ENCODE measurements around the gene PSIP1. TPM values are rescaled to one million over a fixed set of nuclear protein-coding genes. Genes with fewer than 3 reads are reported as not detected.
"Not testable (repeated sequence)": the region's sequence is repeated elsewhere in the genome, so short reads cannot be mapped to it uniquely, and the experiment has no call there.

The PSIP1 gene
- total RNA-seq, 2 experiments from 2014 or later, result 109 to 121 TPM

GRCh38 chr9:15430920-15431844, 79.6 kb downstream of the PSIP1 start:
- Mint-ChIP-seq H3K27me3 (no peaks in the 10 kb centered on the region), H3K9me3 (no peaks in the 10 kb centered on the region), H3K4me1 (peaks cover 26% of the 10 kb centered on the region), H3K4me3 (no peak overlapping the region), H3K27ac (peak overlapping the region; percentile 31), H3K36me3 (peaks cover 43% of the 10 kb centered on the region)
- no peak for DNase-seq

GRCh38 chr9:15427702-15428101, 83.1 kb downstream of the PSIP1 start:
- Mint-ChIP-seq H3K4me1 (peaks cover 41% of the 10 kb centered on the region), H3K36me3 (peaks cover 32% of the 10 kb centered on the region)
- not testable (repeated sequence) for H3K4me3 Mint-ChIP-seq, H3K27ac Mint-ChIP-seq, DNase-seq, H3K9me3 Mint-ChIP-seq, H3K27me3 Mint-ChIP-seq

DNA sequence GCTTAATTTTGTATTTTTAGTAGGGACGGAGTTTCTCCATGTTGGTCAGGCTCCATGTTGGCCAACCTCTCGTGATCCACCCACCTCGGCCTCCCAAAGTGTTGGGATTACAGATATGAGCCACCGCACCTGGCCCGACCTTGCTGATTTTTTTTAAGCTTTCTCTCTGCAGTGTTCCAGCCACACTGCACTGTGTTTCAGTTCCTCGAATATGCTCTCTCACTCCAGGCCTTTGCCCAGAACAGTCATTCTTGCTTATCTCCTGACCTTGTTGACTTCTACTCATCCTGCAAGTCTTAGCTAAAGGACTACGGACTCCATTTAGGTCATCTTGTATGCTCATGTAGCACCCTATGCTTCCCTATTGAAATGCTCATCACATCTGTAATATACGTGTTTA, 84.8 kb downstream of the PSIP1 start:
- Mint-ChIP-seq H3K36me3 (peaks cover 32% of the 10 kb centered on the region), H3K4me1 (peaks cover 41% of the 10 kb centered on the region), H3K9me3 (no peaks in the 10 kb centered on the region), H3K27me3 (peaks cover 5% of the 10 kb centered on the region), H3K4me3 (peak overlapping the region; percentile 16), H3K27ac (no peak overlapping the region)
- DNase-seq, result no peak

- Mint-ChIP-seq H3K27me3 (peaks cover 5% of the 10 kb centered on the region), H3K4me3 (peak overlapping the region; percentile 93), H3K4me1 (peaks cover 32% of the 10 kb centered on the region), H3K27ac (peak overlapping the region; percentile 74), H3K9me3 (no peaks in the 10 kb centered on the region), H3K36me3 (peaks cover 25% of the 10 kb centered on the region)
- DNase-seq, result no peak
These were observed 87.4 kb downstream of the PSIP1 start for GRCh38 chr9:15423231-15423985.

DNA sequence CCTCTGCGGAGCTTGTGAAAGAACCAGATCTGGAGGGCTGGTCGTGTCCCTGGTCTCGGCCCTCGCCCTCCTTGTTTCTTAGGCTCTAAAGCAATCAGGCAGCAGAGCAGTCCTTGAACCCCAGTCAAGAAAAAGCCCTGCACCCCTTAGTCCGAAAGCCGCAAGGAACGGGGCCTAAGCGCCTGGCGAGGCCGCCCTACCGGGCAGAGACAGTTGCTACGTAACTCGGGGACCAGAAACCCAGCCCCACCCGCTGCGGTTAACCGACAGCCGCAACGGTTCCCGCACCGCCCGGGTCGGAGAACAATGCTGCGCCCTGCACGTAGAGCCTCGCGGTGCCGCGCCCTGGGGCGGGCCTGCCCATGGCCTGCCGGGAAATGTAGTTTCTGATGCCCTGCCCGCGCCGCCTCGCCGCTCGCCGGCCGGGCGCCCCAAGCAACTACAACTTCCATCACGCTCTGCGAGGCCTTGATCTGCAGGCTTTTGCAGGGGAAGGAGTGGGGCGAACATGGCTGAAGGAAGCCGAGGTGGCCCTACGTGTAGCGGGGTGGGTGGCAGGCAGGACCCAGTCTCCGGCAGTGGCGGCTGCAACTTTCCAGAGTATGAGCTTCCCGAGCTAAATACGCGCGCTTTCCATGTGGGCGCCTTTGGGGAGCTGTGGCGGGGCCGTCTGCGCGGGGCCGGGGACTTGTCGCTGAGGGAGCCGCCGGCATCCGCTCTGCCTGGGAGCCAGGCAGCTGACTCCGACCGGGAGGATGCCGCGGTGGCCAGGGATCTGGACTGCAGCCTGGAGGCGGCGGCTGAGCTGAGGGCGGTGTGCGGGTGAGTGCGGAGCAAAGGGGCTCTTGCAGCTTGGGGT, 88.2 kb downstream of the PSIP1 start, which contains the start of gene SNAPC3:
SNAPC3 (plus strand) TSS at position 505 of the 859 bp plus-strand sequence; CDS start at position 509, 4 bp downstream.
- H3K4me3 Mint-ChIP-seq, result peak within 1 kb of the TSS; percentile 93
- H3K9me3 Mint-ChIP-seq, result no peaks in the 10 kb centered on the region
- peak within 1 kb of the TSS; percentile 74 for H3K27ac Mint-ChIP-seq
- peaks cover 20% of the 10 kb centered on the region for H3K36me3 Mint-ChIP-seq
- peaks cover 5% of the 10 kb centered on the region for H3K27me3 Mint-ChIP-seq
- peak; percentile 94 for DNase-seq
- peaks cover 32% of the 10 kb centered on the region for H3K4me1 Mint-ChIP-seq

DNA sequence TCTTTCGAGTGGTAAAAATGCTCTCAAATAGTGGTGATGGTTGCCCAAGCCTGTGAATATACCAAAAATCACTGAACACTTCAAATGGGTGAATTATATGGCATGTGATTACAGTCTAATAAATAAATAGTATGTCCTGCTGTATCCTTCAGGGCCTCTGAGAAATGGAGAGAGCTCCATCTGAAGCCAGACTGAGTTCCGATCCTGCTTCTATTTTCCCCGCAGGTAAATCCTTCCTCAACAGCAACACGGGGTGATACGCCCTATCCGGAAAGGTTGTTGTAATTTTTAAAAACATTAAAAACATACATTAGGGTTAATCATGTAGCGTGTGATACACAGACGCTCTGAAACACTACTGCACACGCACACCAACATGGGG, 88.8 kb downstream of the PSIP1 start:
- peaks cover 5% of the 10 kb centered on the region for H3K27me3 Mint-ChIP-seq
- H3K4me1 Mint-ChIP-seq, result peaks cover 32% of the 10 kb centered on the region
- no peak for DNase-seq
- H3K27ac Mint-ChIP-seq, result peak overlapping the region; percentile 74
- peak overlapping the region; percentile 93 for H3K4me3 Mint-ChIP-seq
- H3K9me3 Mint-ChIP-seq, result no peaks in the 10 kb centered on the region
- peaks cover 18% of the 10 kb centered on the region for H3K36me3 Mint-ChIP-seq

DNA sequence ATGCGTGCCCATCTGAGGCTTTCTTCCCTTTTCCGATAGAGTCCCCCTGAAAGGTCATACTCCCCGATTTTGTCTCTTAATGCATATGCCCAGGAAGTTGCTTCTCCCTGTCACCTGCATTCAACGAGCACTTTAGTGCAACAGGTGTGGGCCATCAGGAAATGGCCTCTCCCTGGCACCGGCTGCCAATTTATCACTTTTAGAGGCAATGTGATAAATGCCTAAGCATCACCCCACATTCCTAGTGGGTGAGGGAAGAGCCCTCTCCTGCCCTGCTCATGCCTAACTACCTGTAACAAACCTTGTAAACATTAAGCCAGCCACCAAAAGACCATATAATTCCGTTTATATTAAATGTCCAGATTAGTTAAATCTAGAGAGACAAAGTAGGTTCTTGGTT, 89.2 kb downstream of the PSIP1 start:
- Mint-ChIP-seq H3K27ac (no peak overlapping the region), H3K36me3 (peaks cover 18% of the 10 kb centered on the region), H3K9me3 (no peaks in the 10 kb centered on the region), H3K4me1 (peaks cover 30% of the 10 kb centered on the region), H3K27me3 (peaks cover 5% of the 10 kb centered on the region), H3K4me3 (no peak overlapping the region)
- no peak for DNase-seq

DNA sequence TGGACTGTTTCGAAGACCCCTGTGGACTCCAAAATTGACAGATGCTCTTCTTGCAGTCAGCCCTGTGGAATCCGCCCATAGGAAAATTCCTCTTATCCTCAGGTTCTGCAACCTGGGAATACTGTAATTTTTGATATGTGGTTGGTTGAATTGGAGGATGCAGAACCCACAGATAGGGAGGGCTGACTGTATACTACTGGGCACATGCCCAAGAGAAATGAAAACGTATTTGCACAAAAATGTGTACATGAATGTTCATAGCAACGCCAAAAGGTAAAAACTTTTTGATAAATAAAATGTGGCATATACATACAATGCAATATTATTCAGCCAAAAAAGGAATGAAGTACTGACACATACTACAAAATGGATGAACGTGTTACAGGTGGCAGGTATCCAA, 90.0 kb downstream of the PSIP1 start:
- no peaks in the 10 kb centered on the region for H3K9me3 Mint-ChIP-seq
- H3K27ac Mint-ChIP-seq, result no peak overlapping the region
- H3K36me3 Mint-ChIP-seq, result peaks cover 12% of the 10 kb centered on the region
- no peak overlapping the region for H3K4me3 Mint-ChIP-seq
- peaks cover 23% of the 10 kb centered on the region for H3K4me1 Mint-ChIP-seq
- peaks cover 5% of the 10 kb centered on the region for H3K27me3 Mint-ChIP-seq
- no peak for DNase-seq

GRCh38 chr9:15417626-15418025, 93.1 kb downstream of the PSIP1 start:
- Mint-ChIP-seq H3K9me3 (no peaks in the 10 kb centered on the region), H3K4me3 (no peak overlapping the region), H3K36me3 (no peaks in the 10 kb centered on the region), H3K4me1 (peaks cover 7% of the 10 kb centered on the region), H3K27ac (no peak overlapping the region), H3K27me3 (peaks cover 5% of the 10 kb centered on the region)
- DNase-seq, result no peak

DNA sequence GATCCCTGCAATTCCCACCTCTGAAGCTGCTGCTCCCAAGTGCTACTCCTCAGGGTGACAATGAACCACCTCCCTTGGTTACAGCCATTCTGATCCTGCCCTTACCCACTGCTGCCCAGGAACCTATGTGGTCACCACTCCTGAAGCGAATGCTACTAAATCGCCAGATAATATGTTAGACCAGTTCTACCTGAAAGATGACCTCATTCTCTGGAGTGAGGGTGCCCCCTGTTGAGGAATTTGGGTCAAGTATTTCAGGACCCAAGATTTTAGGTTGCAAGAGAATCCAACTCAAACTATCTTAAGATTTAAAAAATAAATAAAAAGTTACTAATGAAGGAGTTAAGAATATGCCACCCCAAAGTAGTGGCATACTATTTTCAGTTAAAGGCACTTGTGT, 93.9 kb downstream of the PSIP1 start:
- Mint-ChIP-seq H3K4me1 (peaks cover 3% of the 10 kb centered on the region), H3K9me3 (no peaks in the 10 kb centered on the region), H3K36me3 (no peaks in the 10 kb centered on the region), H3K27me3 (no peaks in the 10 kb centered on the region), H3K4me3 (no peak overlapping the region), H3K27ac (no peak overlapping the region)
- peak; percentile 33 for DNase-seq

Other genes starting within 250 kb of the PSIP1 start
- 10 to 100 TPM; 16.2 to 17.3 TPM for gene TTC39B, start 203.8 kb downstream of the PSIP1 start, total RNA-seq
- 10 to 100 TPM; 20.4 to 22.8 TPM for gene SNAPC3, start 88.1 kb downstream of the PSIP1 start, total RNA-seq
- 1 to 10 TPM; 1.9 to 2.4 TPM for gene CCDC171, start 42.1 kb upstream of the PSIP1 start, total RNA-seq

Measured in activated naive CD8-positive, alpha-beta T cell treated with anti-CD3 and anti-CD28 coated beads for 36 hours (primary cell).